ENCODE measurements around the gene TAF1A. TPM values are rescaled to one million over a fixed set of nuclear protein-coding genes. Genes with fewer than 3 reads are reported as not detected.

TAF1A gene
- total RNA-seq, 2 donors from 2014 or later, result 2.0 to 2.8 TPM

Other genes with a start within 250 kb of the TAF1A start
- gene HHIPL2, start 41.8 kb downstream of the TAF1A start, total RNA-seq, result not detected
- gene MIA3, start 28.2 kb upstream of the TAF1A start, total RNA-seq, result 10 to 100 TPM; 44.0 to 72.9 TPM
- 10 to 100 TPM; 59.2 to 61.7 TPM for gene AIDA, start 122.6 kb upstream of the TAF1A start, total RNA-seq
- 10 to 100 TPM; 24.4 to 36.0 TPM for gene BROX, start 122.6 kb upstream of the TAF1A start, total RNA-seq
- 1 to 10 TPM in 1 of 2 donors, not detected in 1; 3.1 TPM for gene FAM177B, start 147.3 kb upstream of the TAF1A start, total RNA-seq
- gene DISP1, start 225.1 kb upstream of the TAF1A start, total RNA-seq, result 1 to 10 TPM; 5.6 to 7.0 TPM